HEK293 (cell line): Measurements from ENCODE around the gene MAP3K4.

Experiments
- CTCF ChIA-PET: fragments of 350-600 bp; formaldehyde crosslinking; extraction: SDS; loops from one replicate; lab custom pipeline; 2021; ENCODE audit warnings: antibody characterized with exemption; lab: Yijun Ruan, JAX
- POLR2A ChIA-PET: fragments of 300-600 bp; formaldehyde crosslinking; extraction: SDS; loops from one replicate; lab custom pipeline; 2020; ENCODE audit warnings: antibody characterized with exemption, inconsistent platforms; lab: Yijun Ruan, JAX
- H3K27ac ChIP-seq: fragments of 200-500 bp; sonication (Bioruptor generic); 2 replicates; pipeline ENCODE4 v1.5.1; 2014; ENCODE audit warnings: low read depth, low read length, control low read depth, inconsistent platforms; ENCODE audit errors: extremely low read depth
- H3K36me3 ChIP-seq, 2 experiments: fragments of 200-500 bp in 1 of 2; sonication (Bioruptor generic) in 1 of 2; 1 replicate in 1 of 2; 2 replicates in 1 of 2; pipeline ENCODE4 v1.5.1; 2014 to 2017; ENCODE audit warnings: inconsistent platforms in 2 of 2, low read length in 2 of 2; ENCODE audit not compliant: control insufficient read depth in 2 of 2, insufficient read depth in 1 of 2
- H3K4me1 ChIP-seq: fragments of 200-500 bp; sonication (Bioruptor generic); 2 replicates; pipeline ENCODE4 v1.5.1; 2014; ENCODE audit warnings: mild to moderate bottlenecking, low read length, inconsistent platforms; ENCODE audit not compliant: control insufficient read depth, insufficient read depth
- H3K4me3 ChIP-seq: 2 replicates; pipeline ENCODE4 v1.5.1; 2011; ENCODE audit warnings: low read depth, mild to moderate bottlenecking, control low read depth, low read length, moderate library complexity
- H3K9me3 ChIP-seq: fragments of 200-500 bp; sonication (Bioruptor generic); 2 replicates; pipeline ENCODE4 v1.5.1; 2014; ENCODE audit warnings: low read depth, low read length, inconsistent platforms; ENCODE audit not compliant: control insufficient read depth, insufficient read depth
- FEZF1 ChIP-seq: fragments of 450-650 bp; formaldehyde crosslinking; IDR thresholded peaks from 2 replicates; pipeline ENCODE4 v1.5.1; 2016; ENCODE audit warnings: missing biosample characterization, missing genetic modification characterization
- GFI1B ChIP-seq: fragments of 450-650 bp; formaldehyde crosslinking; IDR thresholded peaks from 2 replicates; pipeline ENCODE4 v1.5.1; 2016; ENCODE audit warnings: missing biosample characterization, missing genetic modification characterization
- ZBTB17 ChIP-seq: fragments of 450-650 bp; formaldehyde crosslinking; IDR thresholded peaks from 2 replicates; pipeline ENCODE4 v1.5.1; 2016; ENCODE audit warnings: missing biosample characterization, missing genetic modification characterization
- ZBTB21 ChIP-seq: fragments of 450-650 bp; formaldehyde crosslinking; IDR thresholded peaks from 2 replicates; pipeline ENCODE4 v1.5.1; 2017; ENCODE audit warnings: missing biosample characterization, missing genetic modification characterization
- ZNF223 ChIP-seq: fragments of 450-650 bp; formaldehyde crosslinking; IDR thresholded peaks from 2 replicates; pipeline ENCODE4 v1.5.1; 2016; ENCODE audit warnings: missing biosample characterization, missing genetic modification characterization
- ZNF341 ChIP-seq: fragments of 450-650 bp; formaldehyde crosslinking; IDR thresholded peaks from 2 replicates; pipeline ENCODE4; 2016; ENCODE audit warnings: low read depth, missing biosample characterization, missing genetic modification characterization
- ZNF366 ChIP-seq: fragments of 450-650 bp; formaldehyde crosslinking; conservative IDR thresholded peaks from 2 replicates; pipeline ENCODE4 v1.5.1; 2016; ENCODE audit warnings: missing biosample characterization, missing genetic modification characterization
- ZNF426 ChIP-seq: fragments of 450-650 bp; formaldehyde crosslinking; IDR thresholded peaks from 2 replicates; pipeline ENCODE4 v1.5.1; 2017; ENCODE audit warnings: missing biosample characterization, missing genetic modification characterization, mild to moderate bottlenecking, inconsistent platforms, moderate library complexity
- ZNF473 ChIP-seq: fragments of 450-650 bp; formaldehyde crosslinking; IDR thresholded peaks from 2 replicates; pipeline ENCODE4 v1.5.1; 2017; ENCODE audit warnings: missing biosample characterization, missing genetic modification characterization
- ZNF501 ChIP-seq: fragments of 450-650 bp; formaldehyde crosslinking; IDR thresholded peaks from 2 replicates; pipeline ENCODE4 v1.5.1; 2016; ENCODE audit warnings: missing biosample characterization, missing genetic modification characterization
- ZNF549 ChIP-seq: fragments of 450-650 bp; IDR thresholded peaks from 2 replicates; pipeline ENCODE4 v1.5.1; 2018; ENCODE audit warnings: missing biosample characterization, missing genetic modification characterization, mild to moderate bottlenecking, inconsistent platforms, moderate library complexity
- ZNF600 ChIP-seq: fragments of 450-650 bp; formaldehyde crosslinking; IDR thresholded peaks from 2 replicates; pipeline ENCODE4 v1.5.1; 2016; ENCODE audit warnings: missing biosample characterization, missing genetic modification characterization
- ZNF747 ChIP-seq: fragments of 450-650 bp; formaldehyde crosslinking; IDR thresholded peaks from 2 replicates; pipeline ENCODE4 v1.5.1; 2016; ENCODE audit warnings: missing biosample characterization, missing genetic modification characterization
- ZNF791 ChIP-seq: fragments of 450-650 bp; formaldehyde crosslinking; IDR thresholded peaks from 2 replicates; pipeline ENCODE4 v1.5.1; 2016; ENCODE audit warnings: missing biosample characterization, missing genetic modification characterization
- TF ChIP-seq, protein P1 (sequence below): fragments of 450-650 bp; formaldehyde crosslinking; IDR thresholded peaks from 2 replicates; pipeline ENCODE4 v1.5.1; 2016; ENCODE audit warnings: missing biosample characterization, missing genetic modification characterization
- TF ChIP-seq, protein P2 (sequence below): fragments of 450-650 bp; formaldehyde crosslinking; IDR thresholded peaks from 2 replicates; pipeline ENCODE4 v1.5.1; 2016; ENCODE audit warnings: missing biosample characterization, missing genetic modification characterization, borderline replicate concordance
- TF ChIP-seq, protein P3 (sequence below): fragments of 450-650 bp; formaldehyde crosslinking; IDR thresholded peaks from 2 replicates; pipeline ENCODE4 v1.5.1; 2016; ENCODE audit warnings: missing biosample characterization, missing genetic modification characterization

MAP3K4 gene

GRCh38 chr6:160996131-160996601 lies 4.6 kb downstream of the MAP3K4 start:
- ChIA-PET CTCF (no interaction called here), POLR2A (no interaction called here)
- Histone ChIP-seq H3K4me1 (peaks cover 5% of the 10 kb centered on the region), H3K9me3 (no peaks in the 10 kb centered on the region), H3K27ac (no peak overlapping the region), H3K36me3 (no peaks in the 10 kb centered on the region), H3K4me3 (no peak overlapping the region)
- TF ChIP-seq ZNF426 (tag by site-specific recombination) (no peak), ZNF501 (no peak), ZBTB17 (no peak), GFI1B (no peak), FEZF1 (tag by site-specific recombination) (no peak), ZNF341 (tag by site-specific recombination) (no peak), ZNF366 (tag by site-specific recombination) (no peak), ZNF600 (tag by site-specific recombination) (no peak), ZNF549 (tag by site-specific recombination) (no peak)
- TF ChIP-seq, protein P1, sequence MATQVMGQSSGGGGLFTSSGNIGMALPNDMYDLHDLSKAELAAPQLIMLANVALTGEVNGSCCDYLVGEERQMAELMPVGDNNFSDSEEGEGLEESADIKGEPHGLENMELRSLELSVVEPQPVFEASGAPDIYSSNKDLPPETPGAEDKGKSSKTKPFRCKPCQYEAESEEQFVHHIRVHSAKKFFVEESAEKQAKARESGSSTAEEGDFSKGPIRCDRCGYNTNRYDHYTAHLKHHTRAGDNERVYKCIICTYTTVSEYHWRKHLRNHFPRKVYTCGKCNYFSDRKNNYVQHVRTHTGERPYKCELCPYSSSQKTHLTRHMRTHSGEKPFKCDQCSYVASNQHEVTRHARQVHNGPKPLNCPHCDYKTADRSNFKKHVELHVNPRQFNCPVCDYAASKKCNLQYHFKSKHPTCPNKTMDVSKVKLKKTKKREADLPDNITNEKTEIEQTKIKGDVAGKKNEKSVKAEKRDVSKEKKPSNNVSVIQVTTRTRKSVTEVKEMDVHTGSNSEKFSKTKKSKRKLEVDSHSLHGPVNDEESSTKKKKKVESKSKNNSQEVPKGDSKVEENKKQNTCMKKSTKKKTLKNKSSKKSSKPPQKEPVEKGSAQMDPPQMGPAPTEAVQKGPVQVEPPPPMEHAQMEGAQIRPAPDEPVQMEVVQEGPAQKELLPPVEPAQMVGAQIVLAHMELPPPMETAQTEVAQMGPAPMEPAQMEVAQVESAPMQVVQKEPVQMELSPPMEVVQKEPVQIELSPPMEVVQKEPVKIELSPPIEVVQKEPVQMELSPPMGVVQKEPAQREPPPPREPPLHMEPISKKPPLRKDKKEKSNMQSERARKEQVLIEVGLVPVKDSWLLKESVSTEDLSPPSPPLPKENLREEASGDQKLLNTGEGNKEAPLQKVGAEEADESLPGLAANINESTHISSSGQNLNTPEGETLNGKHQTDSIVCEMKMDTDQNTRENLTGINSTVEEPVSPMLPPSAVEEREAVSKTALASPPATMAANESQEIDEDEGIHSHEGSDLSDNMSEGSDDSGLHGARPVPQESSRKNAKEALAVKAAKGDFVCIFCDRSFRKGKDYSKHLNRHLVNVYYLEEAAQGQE: no peak

DNA sequence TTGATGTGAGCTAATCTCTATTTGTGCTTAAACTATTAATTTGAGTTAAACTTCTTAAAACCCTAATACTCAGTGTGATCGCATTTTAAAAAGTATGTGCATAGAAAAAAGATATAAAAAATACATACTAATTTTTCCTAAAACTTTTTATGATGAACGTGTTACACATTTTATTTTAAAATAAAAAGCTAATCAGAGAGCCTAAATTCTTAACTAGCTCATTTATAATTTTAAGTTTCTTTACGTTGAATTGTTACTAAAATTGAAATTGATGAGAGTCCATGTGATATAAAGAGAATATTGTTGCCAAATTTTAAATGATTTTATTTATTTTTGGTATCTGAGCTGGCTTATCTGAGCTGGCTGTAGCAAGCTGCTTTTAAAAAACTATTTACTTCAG lies 6.6 kb downstream of the MAP3K4 start:
- TF ChIP-seq ZNF223 (tag by site-specific recombination) (no peak), ZNF747 (tag by site-specific recombination) (no peak), ZNF473 (tag by site-specific recombination) (no peak), ZBTB21 (no peak), ZNF791 (tag by site-specific recombination) (no peak)
- TF ChIP-seq, protein P2, sequence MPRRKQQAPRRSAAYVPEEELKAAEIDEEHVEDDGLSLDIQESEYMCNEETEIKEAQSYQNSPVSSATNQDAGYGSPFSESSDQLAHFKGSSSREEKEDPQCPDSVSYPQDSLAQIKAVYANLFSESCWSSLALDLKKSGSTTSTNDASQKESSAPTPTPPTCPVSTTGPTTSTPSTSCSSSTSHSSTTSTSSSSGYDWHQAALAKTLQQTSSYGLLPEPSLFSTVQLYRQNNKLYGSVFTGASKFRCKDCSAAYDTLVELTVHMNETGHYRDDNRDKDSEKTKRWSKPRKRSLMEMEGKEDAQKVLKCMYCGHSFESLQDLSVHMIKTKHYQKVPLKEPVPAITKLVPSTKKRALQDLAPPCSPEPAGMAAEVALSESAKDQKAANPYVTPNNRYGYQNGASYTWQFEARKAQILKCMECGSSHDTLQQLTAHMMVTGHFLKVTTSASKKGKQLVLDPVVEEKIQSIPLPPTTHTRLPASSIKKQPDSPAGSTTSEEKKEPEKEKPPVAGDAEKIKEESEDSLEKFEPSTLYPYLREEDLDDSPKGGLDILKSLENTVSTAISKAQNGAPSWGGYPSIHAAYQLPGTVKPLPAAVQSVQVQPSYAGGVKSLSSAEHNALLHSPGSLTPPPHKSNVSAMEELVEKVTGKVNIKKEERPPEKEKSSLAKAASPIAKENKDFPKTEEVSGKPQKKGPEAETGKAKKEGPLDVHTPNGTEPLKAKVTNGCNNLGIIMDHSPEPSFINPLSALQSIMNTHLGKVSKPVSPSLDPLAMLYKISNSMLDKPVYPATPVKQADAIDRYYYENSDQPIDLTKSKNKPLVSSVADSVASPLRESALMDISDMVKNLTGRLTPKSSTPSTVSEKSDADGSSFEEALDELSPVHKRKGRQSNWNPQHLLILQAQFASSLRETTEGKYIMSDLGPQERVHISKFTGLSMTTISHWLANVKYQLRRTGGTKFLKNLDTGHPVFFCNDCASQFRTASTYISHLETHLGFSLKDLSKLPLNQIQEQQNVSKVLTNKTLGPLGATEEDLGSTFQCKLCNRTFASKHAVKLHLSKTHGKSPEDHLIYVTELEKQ: no peak
- TF ChIP-seq, protein P3, sequence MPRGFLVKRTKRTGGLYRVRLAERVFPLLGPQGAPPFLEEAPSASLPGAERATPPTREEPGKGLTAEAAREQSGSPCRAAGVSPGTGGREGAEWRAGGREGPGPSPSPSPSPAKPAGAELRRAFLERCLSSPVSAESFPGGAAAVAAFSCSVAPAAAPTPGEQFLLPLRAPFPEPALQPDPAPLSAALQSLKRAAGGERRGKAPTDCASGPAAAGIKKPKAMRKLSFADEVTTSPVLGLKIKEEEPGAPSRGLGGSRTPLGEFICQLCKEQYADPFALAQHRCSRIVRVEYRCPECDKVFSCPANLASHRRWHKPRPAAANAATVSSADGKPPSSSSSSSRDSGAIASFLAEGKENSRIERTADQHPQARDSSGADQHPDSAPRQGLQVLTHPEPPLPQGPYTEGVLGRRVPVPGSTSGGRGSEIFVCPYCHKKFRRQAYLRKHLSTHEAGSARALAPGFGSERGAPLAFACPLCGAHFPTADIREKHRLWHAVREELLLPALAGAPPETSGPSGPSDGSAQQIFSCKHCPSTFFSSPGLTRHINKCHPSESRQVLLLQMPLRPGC (tag by site-specific recombination): no peak
- TF ChIP-seq, all 188 proteins: peak for 0
- Histone ChIP-seq H3K4me3 (no peak overlapping the region), H3K4me1 (peaks cover 16% of the 10 kb centered on the region), H3K27ac (no peak overlapping the region), H3K9me3 (no peaks in the 10 kb centered on the region), H3K36me3 (no peaks in the 10 kb centered on the region)
- POLR2A ChIA-PET: no interaction called here
- CTCF ChIA-PET: interaction anchor here (1.2 to 1.9 kb wide), 5 partner anchors 10 to 375 kb away, joined by 3 to 9 read pairs (median 6); no protein-coding TSS in a partner anchor
